Peyer's patch (tissue), 4 donors: ENCODE results near the gene CPT1B.

Experiments used
- POLR2A ChIP-seq, 2 donors: fragments of 450-650 bp; IDR thresholded peaks; one replicate each; pipeline ENCODE4 v1.5.1; 2017; ENCODE audit warnings: antibody characterized with exemption in 2 of 2, mild to moderate bottlenecking in 2 of 2, moderate library complexity in 2 of 2
- TF ChIP-seq, protein P1 (sequence below), 6 experiments: fragments of 450-650 bp in 4 of 6; fragments of 200-600 bp in 2 of 6; sonication (generic) in 1 of 6; IDR thresholded peaks; one replicate each; pipeline ENCODE4 v1.5.1; 2017 to 2019; ENCODE audit warnings: antibody characterized with exemption in 6 of 6, mild to moderate bottlenecking in 3 of 6, moderate library complexity in 1 of 6

DNA sequence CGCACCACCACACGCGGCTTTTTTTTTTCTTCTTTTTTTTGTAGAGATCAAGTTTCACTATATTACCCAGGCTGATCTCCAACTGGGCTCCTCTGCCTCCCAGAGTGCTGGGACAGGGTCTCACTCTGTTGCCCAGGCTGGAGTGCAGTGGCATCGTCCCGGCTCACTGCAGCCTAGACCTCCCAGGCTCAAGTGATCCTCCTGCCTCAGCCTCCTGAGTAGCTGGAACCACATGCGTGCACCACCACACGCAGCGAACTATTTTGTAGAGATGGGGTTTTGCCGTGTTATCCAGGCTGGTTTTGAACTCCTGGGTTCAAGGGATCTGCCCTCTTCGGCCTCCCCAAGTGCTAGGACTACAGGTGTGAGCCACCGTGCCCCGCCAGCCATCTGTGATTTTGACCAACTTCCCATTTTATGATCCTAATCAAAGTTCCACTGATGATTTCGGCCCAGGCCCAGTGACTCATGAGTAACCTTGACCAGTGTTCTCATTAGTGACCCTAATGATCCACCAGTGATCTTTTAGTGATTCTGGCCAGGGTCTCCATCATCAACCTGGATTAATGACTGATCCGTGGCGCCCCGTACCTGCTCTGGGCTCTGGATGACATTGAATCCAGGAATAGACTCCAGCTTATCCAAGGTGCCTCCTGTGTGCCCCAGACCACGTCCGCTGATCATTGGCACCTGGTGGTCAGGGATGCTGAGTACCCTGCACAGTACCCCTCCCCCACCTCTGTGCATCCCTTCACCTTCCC, 50.1 kb downstream of the CPT1B start:
- TF ChIP-seq, protein P1, sequence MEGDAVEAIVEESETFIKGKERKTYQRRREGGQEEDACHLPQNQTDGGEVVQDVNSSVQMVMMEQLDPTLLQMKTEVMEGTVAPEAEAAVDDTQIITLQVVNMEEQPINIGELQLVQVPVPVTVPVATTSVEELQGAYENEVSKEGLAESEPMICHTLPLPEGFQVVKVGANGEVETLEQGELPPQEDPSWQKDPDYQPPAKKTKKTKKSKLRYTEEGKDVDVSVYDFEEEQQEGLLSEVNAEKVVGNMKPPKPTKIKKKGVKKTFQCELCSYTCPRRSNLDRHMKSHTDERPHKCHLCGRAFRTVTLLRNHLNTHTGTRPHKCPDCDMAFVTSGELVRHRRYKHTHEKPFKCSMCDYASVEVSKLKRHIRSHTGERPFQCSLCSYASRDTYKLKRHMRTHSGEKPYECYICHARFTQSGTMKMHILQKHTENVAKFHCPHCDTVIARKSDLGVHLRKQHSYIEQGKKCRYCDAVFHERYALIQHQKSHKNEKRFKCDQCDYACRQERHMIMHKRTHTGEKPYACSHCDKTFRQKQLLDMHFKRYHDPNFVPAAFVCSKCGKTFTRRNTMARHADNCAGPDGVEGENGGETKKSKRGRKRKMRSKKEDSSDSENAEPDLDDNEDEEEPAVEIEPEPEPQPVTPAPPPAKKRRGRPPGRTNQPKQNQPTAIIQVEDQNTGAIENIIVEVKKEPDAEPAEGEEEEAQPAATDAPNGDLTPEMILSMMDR (IDR thresholded peaks at IDR 0.05) = no peak
- TF ChIP-seq POLR2A (IDR thresholded peaks at IDR 0.05) = no peak
